Anterior cingulate cortex (tissue), 58 donors: Measurements from ENCODE around the gene EAF2.
A peak's percentile ranks its signal among the peaks of the same experiment; 100 is the strongest.
"Not testable (repeated sequence)": the region's sequence is repeated elsewhere in the genome, so short reads cannot be mapped to it uniquely, and the experiment has no call there.

ENCODE experiments used
- DNase-seq, 58 donors: peaks; one replicate each; lab custom pipeline; 2025; lab: John Stamatoyannopoulos, UW

The EAF2 gene

GRCh38 chr3:121855555-121855954, 20.5 kb downstream of the EAF2 start:
- DNase-seq: no peak

DNA sequence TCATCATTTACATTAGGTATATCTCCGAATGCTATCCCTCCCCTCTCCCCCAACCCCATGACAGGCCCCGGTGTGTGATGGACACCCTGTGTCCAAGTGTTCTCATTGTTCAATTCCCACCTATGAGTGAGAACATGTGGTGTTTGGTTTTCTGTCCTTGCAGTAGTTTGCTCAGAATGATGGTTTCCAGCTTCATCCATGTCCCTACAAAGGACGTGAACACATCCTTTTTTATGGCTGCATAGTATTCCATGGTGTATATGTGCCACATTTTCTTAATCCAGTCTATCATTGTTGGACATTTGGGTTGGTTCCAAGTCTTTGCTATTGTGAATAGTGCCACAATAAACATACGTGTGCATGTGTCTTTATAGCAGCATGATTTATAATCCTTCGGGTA, 22.8 kb downstream of the EAF2 start:
- DNase-seq: not testable (repeated sequence)

GRCh38 chr3:121863247-121863646, 28.2 kb downstream of the EAF2 start:
- DNase-seq: not testable (repeated sequence)

GRCh38 chr3:121863801-121864200, 28.8 kb downstream of the EAF2 start:
- DNase-seq: no peak

- DNase-seq: no peak
Observed at GRCh38 chr3:121869736-121870135, 34.7 kb downstream of the EAF2 start.

DNA sequence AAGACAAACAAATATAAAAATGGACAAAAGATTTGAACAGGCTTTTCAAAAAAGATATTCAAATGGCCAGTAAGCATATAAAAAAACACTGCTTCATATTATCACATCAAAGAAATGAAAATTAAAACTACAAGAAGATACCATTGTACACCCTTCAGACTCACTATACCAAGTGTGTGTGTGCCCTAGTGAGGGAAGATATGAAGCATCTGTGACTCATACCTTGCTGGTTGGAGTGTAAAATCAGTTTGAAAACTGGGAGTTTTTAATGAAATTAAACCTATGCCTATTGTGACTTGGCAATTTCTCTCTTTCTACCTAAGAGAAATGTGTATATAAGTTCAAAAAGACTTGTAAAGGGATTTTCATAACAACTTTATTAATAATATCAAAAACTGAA, 35.7 kb downstream of the EAF2 start:
- DNase-seq: no peak

GRCh38 chr3:121871430-121871829, 36.4 kb downstream of the EAF2 start:
- DNase-seq: no peak

DNA sequence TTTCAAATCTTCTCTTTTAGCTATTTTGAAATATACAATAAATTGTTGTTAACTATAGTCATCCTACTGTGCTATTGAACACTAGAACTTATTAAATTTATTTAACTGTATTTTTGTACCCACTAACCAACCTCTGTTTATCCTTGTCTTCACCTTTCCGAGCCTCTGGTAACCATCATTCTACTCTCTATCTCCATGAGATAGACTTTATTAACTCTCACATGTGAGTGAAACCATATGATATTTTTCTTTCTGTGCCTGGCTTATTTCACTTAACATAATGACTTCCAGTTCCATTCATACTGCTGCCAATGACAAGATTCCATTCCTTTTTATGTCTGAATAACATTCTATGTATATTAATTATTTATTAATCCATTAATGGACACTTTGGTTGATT, 43.4 kb downstream of the EAF2 start:
- no peak for DNase-seq

DNA sequence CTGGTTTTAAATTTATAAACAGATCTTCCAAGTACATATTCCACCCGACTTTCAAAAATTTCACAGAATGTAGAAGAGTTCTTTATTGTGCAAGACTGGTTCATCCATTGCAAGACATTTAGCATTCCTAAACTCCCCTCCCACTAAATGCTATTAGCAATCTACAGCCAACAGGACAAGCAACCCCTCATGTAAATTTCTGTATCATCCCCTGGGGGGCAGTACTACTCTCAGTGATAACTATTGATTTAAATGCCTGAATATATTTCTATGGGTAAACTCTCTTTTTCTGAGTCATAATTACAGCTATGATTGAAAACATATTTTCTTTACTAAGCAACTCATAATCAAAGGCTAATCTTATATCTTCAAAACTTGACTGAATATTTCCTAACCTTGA, 48.5 kb downstream of the EAF2 start:
- DNase-seq: no peak

- no peak for DNase-seq
Observed at GRCh38 chr3:121885386-121885785, 50.4 kb downstream of the EAF2 start.

- DNase-seq: peak in 51 of 58 donors; percentile 0 to 81 (median 34)
Observed at GRCh38 chr3:121894301-121894990, 59.4 kb downstream of the EAF2 start, which contains the start of gene SLC15A2. Gene SLC15A2, plus strand, starts transcription at chr3:121894401. Its CDS starts 76 bp downstream, at chr3:121894477.

- no peak for DNase-seq
Observed at GRCh38 chr3:121895121-121895520, 60.1 kb downstream of the EAF2 start.

- no peak for DNase-seq
Observed at GRCh38 chr3:121895736-121896135, 60.7 kb downstream of the EAF2 start.

DNA sequence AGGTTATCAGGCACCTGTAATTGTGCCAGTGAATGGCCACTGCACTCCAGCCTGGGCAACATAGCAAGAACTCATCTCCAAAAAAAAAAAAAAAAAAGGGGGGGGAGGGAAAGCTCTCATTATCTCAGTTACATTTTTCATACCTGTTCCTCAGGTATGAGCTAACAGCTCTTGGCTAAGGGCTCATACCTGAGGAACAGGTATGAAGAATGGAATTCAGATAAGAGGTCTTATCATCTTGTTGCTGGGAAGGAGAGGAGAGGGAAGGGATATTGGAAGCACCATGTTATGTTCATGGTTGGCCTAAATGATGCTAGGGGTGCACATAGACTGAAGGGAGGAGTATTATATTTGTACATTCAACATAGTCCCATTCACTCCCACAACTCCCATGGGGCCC, 61.8 kb downstream of the EAF2 start:
- DNase-seq: no peak

- DNase-seq: no peak
Observed at GRCh38 chr3:121897296-121897695, 62.3 kb downstream of the EAF2 start.

DNA sequence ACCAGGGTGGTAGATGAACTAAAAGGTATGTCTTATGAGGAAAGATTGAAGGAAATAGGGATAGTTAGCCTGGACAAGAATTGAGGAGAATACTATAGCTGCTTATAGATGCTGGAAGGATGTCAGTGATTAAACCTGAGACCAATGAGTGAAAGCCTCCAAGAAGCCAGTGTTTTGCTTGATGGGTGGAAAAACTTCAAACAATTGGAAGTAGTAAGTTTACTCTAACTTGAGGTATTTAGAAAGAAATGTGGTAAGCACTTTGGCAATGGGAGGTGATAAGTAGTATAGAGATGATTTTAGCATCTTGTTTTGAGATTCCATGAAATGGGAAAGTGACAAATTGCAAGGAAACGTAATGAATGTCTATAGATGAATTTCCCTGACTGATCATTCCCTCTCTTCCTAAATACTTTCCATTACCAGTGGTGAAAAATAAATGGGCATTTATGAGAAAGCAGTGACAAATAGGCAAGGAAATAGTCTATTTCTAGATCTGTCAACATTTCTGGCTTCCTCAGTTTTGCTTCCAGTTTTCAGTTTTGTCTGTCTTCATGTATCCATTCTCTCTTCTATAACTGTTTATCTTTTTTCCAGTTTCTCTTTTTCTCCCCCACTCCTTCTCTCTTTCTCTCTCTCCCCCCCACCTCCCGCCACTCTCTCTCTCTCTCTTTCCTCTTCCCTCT, 78.4 kb downstream of the EAF2 start:
- no peak for DNase-seq

GRCh38 chr3:121914081-121914998, 79.3 kb downstream of the EAF2 start:
- no peak for DNase-seq

- DNase-seq: peak in 6 of 58 donors; percentile 2 to 60 (median 14)
Observed at GRCh38 chr3:121916189-121916588, 81.2 kb downstream of the EAF2 start.

GRCh38 chr3:121918779-121919483, 83.9 kb downstream of the EAF2 start:
- DNase-seq: peak in 1 of 58 donors; percentile 1

DNA sequence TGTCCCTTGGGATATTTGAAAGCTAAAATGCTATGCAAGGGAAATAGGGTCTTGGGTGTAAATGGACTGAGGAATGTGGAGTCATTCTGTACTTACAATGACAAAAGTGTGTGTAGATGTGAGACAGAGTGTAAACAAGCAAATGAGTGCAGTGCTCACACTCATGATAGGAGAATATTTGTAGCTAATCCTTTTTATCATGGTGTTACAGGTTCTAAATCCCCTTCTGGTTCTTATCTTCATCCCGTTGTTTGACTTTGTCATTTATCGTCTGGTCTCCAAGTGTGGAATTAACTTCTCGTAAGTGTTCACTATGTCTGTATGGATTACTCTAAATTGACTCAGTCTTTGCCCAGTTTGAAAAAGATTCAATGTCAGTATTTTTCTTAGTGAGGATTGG, 89.7 kb downstream of the EAF2 start:
- DNase-seq: no peak
